CD4-positive, CD25-positive, alpha-beta regulatory T cell (primary cell): Measurements from ENCODE around the gene MAN2A1. TPM values are rescaled to one million over a fixed set of nuclear protein-coding genes. Genes with fewer than 3 reads are reported as not detected.

Source experiments
- ATAC-seq, 2 donors: fragments of 150-1000 bp; cut with Tn5 transposase; one replicate each; pipeline ENCODE4 v1.10.0; 2021; ENCODE audit warnings: low read depth in 2 of 2, moderate number of reproducible peaks in 2 of 2, moderate library complexity in 1 of 2
- DNase-seq, 3 donors: peaks; one replicate each; pipeline versions ENCODE4 v3.0.0 to v3.0.0-alpha.2; 2012 to 2022; ENCODE audit warnings: mixed read lengths in 1 of 3
- H3K27ac ChIP-seq: one replicate; pipeline ENCODE4 v1.7.0; 2013; ENCODE audit warnings: mild to moderate bottlenecking, low read length; ENCODE audit not compliant: insufficient read depth, poor library complexity, severe bottlenecking
- H3K27me3 ChIP-seq: one replicate; pipeline ENCODE4 v1.7.0; 2013; ENCODE audit warnings: low read length; ENCODE audit not compliant: control insufficient read depth, insufficient read depth
- H3K36me3 ChIP-seq: one replicate; pipeline ENCODE4 v1.7.0; 2013; ENCODE audit warnings: mild to moderate bottlenecking, low read length, moderate library complexity; ENCODE audit not compliant: control insufficient read depth, insufficient read depth
- H3K4me1 ChIP-seq: 2 replicates; pipeline ENCODE4 v1.7.0; 2013; ENCODE audit warnings: mild to moderate bottlenecking, low read length; ENCODE audit not compliant: insufficient read depth, control insufficient read depth, poor library complexity, severe bottlenecking
- H3K4me3 ChIP-seq: one replicate; pipeline ENCODE4 v1.7.0; 2013; ENCODE audit warnings: low read depth, mild to moderate bottlenecking, low read length, moderate library complexity
- H3K9me3 ChIP-seq, 2 experiments: 1 replicate in 1 of 2; 2 replicates in 1 of 2; pipeline ENCODE4 v1.7.0; 2013; ENCODE audit warnings: low read length in 2 of 2, mild to moderate bottlenecking in 1 of 2, moderate library complexity in 1 of 2; ENCODE audit not compliant: control insufficient read depth in 2 of 2
- H3K27ac Mint-ChIP-seq, 3 donors: one replicate each; pipeline ENCODE4 v1.8.0; 2020 to 2022; ENCODE audit warnings: mild to moderate bottlenecking in 3 of 3, mixed read lengths in 3 of 3, moderate library complexity in 2 of 3
- H3K27me3 Mint-ChIP-seq: one replicate; pipeline ENCODE4 v1.8.0; 2022; ENCODE audit warnings: mild to moderate bottlenecking, mixed read lengths
- H3K36me3 Mint-ChIP-seq: one replicate; pipeline ENCODE4 v1.8.0; 2020; ENCODE audit warnings: mixed read lengths
- H3K4me1 Mint-ChIP-seq, 4 donors: one replicate each; pipeline ENCODE4 v1.8.0; 2020 to 2022; ENCODE audit warnings: mixed read lengths in 4 of 4, mild to moderate bottlenecking in 1 of 4
- H3K4me3 Mint-ChIP-seq, 4 donors: one replicate each; pipeline ENCODE4 v1.8.0; 2020 to 2022; ENCODE audit warnings: mild to moderate bottlenecking in 4 of 4, mixed read lengths in 4 of 4, moderate library complexity in 3 of 4
- H3K9me3 Mint-ChIP-seq, 7 donors: one replicate each; pipeline ENCODE4 v1.8.0; 2020 to 2022; ENCODE audit warnings: mixed read lengths in 7 of 7, mild to moderate bottlenecking in 3 of 7, moderate library complexity in 2 of 7
- polyA plus RNA-seq, 4 donors: library from polyadenylated mRNA; unstranded; fragments of 300-500 nt; fragmentation: Illumina TruSeq; gene quantifications; one replicate each; pipeline ENCODE4 v1.2.3, GENCODE V29; 2021
- total RNA-seq: library from RNA; stranded (reverse); gene quantifications from one replicate; pipeline ENCODE4 v1.2.3, GENCODE V29; 2022

The MAN2A1 gene
- total and polyA plus RNA-seq, 5 donors from 2014 or later, result 20.7 to 71.5 (median 21.3) TPM

DNA sequence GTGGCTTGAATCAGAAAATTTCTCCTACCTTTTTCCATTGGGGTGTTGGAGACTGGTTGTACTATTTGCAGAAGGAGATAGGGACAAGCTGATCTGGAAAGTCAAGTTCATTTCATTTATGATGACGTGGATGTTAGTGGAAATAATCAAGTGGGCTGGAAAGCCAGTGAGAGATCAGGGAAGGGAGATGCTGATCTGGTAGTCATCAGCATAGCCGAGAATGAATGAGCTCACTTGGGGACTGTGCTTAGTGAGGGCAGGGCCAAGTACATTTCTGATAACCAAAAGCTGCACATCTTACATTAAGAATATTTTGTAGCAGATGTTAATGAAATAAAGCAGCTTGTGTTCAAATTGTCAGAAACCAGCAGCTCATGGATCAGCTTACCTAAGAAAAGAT lies 12.1 kb downstream of the MAN2A1 start:
- H3K4me3 ChIP-seq, result no peak overlapping the region
- H3K27me3 Mint-ChIP-seq, result no peaks in the 10 kb centered on the region
- H3K27ac Mint-ChIP-seq, result peak overlapping the region in 2 of 3 donors; percentile 18 to 37
- peaks cover 25% of the 10 kb centered on the region for H3K36me3 Mint-ChIP-seq
- ATAC-seq, result no peak
- peaks cover 0 to 1% (median 0%) of the 10 kb centered on the region in 7 donors for H3K9me3 Mint-ChIP-seq
- peaks cover 50 to 90% (median 66%) of the 10 kb centered on the region in 4 donors for H3K4me1 Mint-ChIP-seq
- peak overlapping the region in 1 of 4 donors; percentile 19 for H3K4me3 Mint-ChIP-seq
- no peaks in the 10 kb centered on the region for H3K9me3 ChIP-seq
- DNase-seq, result no peak
- H3K27ac ChIP-seq, result no peak overlapping the region
- peaks cover 13% of the 10 kb centered on the region for H3K4me1 ChIP-seq
- peaks cover 5% of the 10 kb centered on the region for H3K36me3 ChIP-seq
- no peaks in the 10 kb centered on the region for H3K27me3 ChIP-seq

DNA sequence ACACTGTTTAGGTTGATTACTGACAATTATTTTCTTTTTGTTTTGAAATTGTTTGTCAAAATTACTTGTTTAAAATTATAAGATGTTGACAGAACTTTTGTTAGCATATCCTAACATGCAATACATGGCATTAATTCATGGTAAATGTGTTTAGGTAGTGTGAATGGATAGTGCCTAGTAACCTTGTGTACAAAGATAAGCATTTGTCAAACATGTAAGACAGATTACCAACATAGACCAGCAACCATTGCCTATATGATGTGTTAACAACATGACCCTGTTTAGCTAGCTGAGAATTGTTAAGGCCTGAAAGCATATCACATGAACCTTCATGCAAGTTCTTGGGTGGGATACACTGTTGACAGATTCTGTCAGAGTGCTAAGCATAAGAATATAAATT lies 13.4 kb downstream of the MAN2A1 start:
- peaks cover 6% of the 10 kb centered on the region for H3K4me1 ChIP-seq
- ATAC-seq (no peak), DNase-seq (no peak)
- H3K27me3 ChIP-seq, result no peaks in the 10 kb centered on the region
- H3K4me3 ChIP-seq, result peak overlapping the region; percentile 33
- H3K27ac ChIP-seq, result no peak overlapping the region
- Mint-ChIP-seq H3K4me1 (peaks cover 49 to 90% (median 59%) of the 10 kb centered on the region in 4 donors), H3K9me3 (peaks cover 0 to 1% (median 0%) of the 10 kb centered on the region in 7 donors), H3K36me3 (peaks cover 32% of the 10 kb centered on the region), H3K27ac (no peak overlapping the region), H3K4me3 (no peak overlapping the region), H3K27me3 (no peaks in the 10 kb centered on the region)
- H3K36me3 ChIP-seq, result peaks cover 5% of the 10 kb centered on the region
- no peaks in the 10 kb centered on the region for H3K9me3 ChIP-seq

DNA sequence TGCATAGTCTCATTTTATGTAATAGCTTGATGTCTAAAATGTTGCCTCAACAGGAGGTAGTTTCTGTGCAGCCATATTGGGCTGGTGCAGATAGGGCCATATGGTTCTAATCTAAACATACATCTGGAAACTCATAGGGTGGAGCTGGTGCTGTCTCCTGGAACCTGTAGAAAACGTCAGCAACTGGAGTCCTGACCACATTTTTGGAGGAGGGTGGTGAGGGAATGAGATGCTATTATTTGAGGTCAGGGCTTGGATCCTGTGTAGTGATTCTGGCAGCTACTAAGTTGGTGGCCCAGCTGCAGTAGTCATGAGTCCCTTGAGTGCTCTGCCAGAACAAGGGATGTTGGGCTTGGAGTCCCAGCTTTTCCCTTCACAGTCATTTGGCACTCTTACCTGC lies 14.1 kb downstream of the MAN2A1 start:
- no peak overlapping the region for H3K4me3 ChIP-seq
- H3K4me3 Mint-ChIP-seq, result no peak overlapping the region
- H3K36me3 ChIP-seq, result peaks cover 5% of the 10 kb centered on the region
- H3K4me1 Mint-ChIP-seq, result peaks cover 48 to 90% (median 62%) of the 10 kb centered on the region in 4 donors
- peaks cover 0 to 1% (median 0%) of the 10 kb centered on the region in 7 donors for H3K9me3 Mint-ChIP-seq
- peaks cover 6% of the 10 kb centered on the region for H3K4me1 ChIP-seq
- no peak for ATAC-seq
- peaks cover 33% of the 10 kb centered on the region for H3K36me3 Mint-ChIP-seq
- H3K27ac Mint-ChIP-seq, result no peak overlapping the region
- no peak overlapping the region for H3K27ac ChIP-seq
- no peaks in the 10 kb centered on the region for H3K27me3 Mint-ChIP-seq
- no peaks in the 10 kb centered on the region for H3K27me3 ChIP-seq
- H3K9me3 ChIP-seq, result no peaks in the 10 kb centered on the region
- DNase-seq, result no peak

DNA sequence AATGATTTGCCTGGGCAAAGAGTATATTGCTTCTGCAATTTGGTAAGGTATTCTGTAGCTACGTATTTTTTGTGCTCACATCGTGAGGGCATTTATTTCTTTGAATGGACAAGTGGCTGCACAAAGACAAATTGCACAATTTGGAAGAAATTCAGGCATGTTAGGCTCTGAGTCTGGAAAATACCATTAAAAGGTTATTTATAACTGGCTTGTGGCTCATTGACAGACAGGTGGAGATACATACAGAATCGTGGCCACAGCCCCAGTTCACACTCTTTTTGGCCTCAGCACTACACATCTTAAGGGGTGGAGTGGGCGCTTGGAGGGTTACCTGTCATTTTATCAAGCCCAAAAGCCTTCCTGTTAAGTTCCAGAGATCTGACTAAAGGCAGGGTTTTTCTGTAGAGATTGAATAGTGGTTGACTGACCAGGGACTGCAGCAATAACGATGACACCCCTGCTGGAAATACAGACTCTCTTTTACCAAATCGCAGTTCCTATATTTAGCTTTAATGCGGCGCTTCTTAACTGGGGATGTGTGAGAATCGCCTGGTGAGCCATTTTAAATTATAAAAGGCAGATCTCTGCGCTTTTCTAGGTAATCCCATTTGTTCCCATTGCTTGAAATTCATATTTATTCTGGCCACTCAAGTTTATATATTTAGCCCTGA lies 14.7 kb downstream of the MAN2A1 start:
- DNase-seq (no peak), ATAC-seq (no peak)
- no peak overlapping the region for H3K27ac ChIP-seq
- Mint-ChIP-seq H3K27me3 (no peaks in the 10 kb centered on the region), H3K4me3 (no peak overlapping the region), H3K9me3 (peaks cover 0 to 1% (median 0%) of the 10 kb centered on the region in 7 donors), H3K27ac (peak overlapping the region in 1 of 3 donors; percentile 64), H3K4me1 (peaks cover 47 to 91% (median 62%) of the 10 kb centered on the region in 4 donors), H3K36me3 (peaks cover 29% of the 10 kb centered on the region)
- H3K36me3 ChIP-seq, result peaks cover 5% of the 10 kb centered on the region
- no peak overlapping the region for H3K4me3 ChIP-seq
- H3K9me3 ChIP-seq, result no peaks in the 10 kb centered on the region
- peaks cover 6% of the 10 kb centered on the region for H3K4me1 ChIP-seq
- no peaks in the 10 kb centered on the region for H3K27me3 ChIP-seq

DNA sequence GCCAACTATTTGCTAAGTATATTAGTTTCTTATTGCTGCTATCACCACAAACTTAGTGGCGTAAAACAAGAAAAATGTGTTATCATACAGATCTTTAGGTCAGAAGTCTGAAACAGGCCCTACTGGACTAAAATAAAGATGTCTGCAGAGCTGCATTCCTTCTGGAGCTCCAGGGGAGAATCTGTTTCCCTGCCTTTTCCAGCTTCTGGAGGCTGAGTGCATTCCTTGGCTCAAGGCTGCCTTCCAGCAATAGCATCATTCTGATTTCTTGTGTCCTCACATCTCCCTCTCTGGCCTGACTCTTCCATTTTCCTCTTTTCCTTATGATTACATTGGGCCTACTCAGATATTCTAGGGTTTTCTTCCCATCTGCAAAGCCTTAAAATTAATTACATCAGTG lies 15.9 kb downstream of the MAN2A1 start:
- Mint-ChIP-seq H3K27me3 (no peaks in the 10 kb centered on the region), H3K9me3 (peaks cover 0 to 1% (median 0%) of the 10 kb centered on the region in 7 donors), H3K36me3 (peaks cover 23% of the 10 kb centered on the region), H3K4me3 (no peak overlapping the region), H3K4me1 (peaks cover 55 to 90% (median 62%) of the 10 kb centered on the region in 4 donors), H3K27ac (no peak overlapping the region)
- Histone ChIP-seq H3K36me3 (no peaks in the 10 kb centered on the region), H3K4me1 (peaks cover 6% of the 10 kb centered on the region), H3K27me3 (no peaks in the 10 kb centered on the region), H3K4me3 (no peak overlapping the region), H3K9me3 (no peaks in the 10 kb centered on the region), H3K27ac (no peak overlapping the region)
- DNase-seq (no peak), ATAC-seq (no peak)

DNA sequence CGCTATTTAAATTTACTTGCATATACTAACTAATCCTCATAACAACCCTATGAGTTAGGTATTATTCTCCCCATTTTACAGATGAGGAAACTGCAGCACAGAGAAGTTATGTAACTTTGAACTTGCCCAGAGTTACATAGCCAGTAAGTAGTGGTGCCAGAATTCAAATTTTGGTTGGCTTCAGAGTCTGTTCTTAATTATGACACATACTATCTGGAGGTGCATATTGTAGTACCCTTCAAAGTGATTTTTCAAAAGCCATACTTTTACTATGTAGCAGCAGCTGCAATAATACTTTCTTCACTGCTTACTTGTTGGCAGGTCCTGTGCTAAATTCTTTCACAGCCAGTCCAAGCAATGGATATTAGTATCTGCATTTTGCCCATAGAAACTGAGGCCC lies 16.4 kb downstream of the MAN2A1 start:
- Mint-ChIP-seq H3K36me3 (peaks cover 23% of the 10 kb centered on the region), H3K4me3 (no peak overlapping the region), H3K9me3 (peaks cover 0 to 1% (median 0%) of the 10 kb centered on the region in 7 donors), H3K27ac (no peak overlapping the region), H3K27me3 (no peaks in the 10 kb centered on the region), H3K4me1 (peaks cover 53 to 89% (median 62%) of the 10 kb centered on the region in 4 donors)
- DNase-seq, result no peak
- ATAC-seq, result no peak
- peaks cover 6% of the 10 kb centered on the region for H3K4me1 ChIP-seq
- H3K4me3 ChIP-seq, result no peak overlapping the region
- H3K27me3 ChIP-seq, result no peaks in the 10 kb centered on the region
- H3K36me3 ChIP-seq, result no peaks in the 10 kb centered on the region
- H3K27ac ChIP-seq, result no peak overlapping the region
- H3K9me3 ChIP-seq, result no peaks in the 10 kb centered on the region

DNA sequence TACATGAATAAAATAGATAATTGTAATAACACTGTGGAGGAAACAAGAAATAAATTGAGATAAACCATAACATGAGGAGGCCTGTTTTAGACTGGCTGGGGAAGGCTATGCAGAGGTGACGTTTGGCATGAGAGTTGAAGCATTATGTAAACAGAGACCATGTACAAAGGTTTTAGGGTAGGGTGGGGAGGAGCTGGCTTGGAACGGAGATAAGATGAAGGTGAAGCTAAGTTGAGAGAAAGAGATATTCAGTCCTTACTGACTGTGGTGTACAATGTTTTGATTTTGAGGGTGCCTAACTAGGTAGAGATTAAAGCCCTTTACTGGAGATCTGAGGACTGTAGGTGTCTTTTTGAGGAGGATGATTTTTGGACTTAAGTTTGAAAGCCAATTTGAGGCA lies 17.8 kb downstream of the MAN2A1 start:
- peaks cover 0 to 1% (median 0%) of the 10 kb centered on the region in 7 donors for H3K9me3 Mint-ChIP-seq
- no peaks in the 10 kb centered on the region for H3K36me3 ChIP-seq
- H3K36me3 Mint-ChIP-seq, result peaks cover 19% of the 10 kb centered on the region
- no peak for DNase-seq
- H3K4me3 Mint-ChIP-seq, result peak overlapping the region in 1 of 4 donors; percentile 32
- no peak overlapping the region for H3K4me3 ChIP-seq
- H3K27ac Mint-ChIP-seq, result peak overlapping the region in 2 of 3 donors; percentile 2 to 48
- H3K27me3 ChIP-seq, result no peaks in the 10 kb centered on the region
- no peak overlapping the region for H3K27ac ChIP-seq
- no peak for ATAC-seq
- peaks cover 15% of the 10 kb centered on the region for H3K4me1 ChIP-seq
- H3K27me3 Mint-ChIP-seq, result no peaks in the 10 kb centered on the region
- no peaks in the 10 kb centered on the region for H3K9me3 ChIP-seq
- peaks cover 56 to 89% (median 63%) of the 10 kb centered on the region in 4 donors for H3K4me1 Mint-ChIP-seq

DNA sequence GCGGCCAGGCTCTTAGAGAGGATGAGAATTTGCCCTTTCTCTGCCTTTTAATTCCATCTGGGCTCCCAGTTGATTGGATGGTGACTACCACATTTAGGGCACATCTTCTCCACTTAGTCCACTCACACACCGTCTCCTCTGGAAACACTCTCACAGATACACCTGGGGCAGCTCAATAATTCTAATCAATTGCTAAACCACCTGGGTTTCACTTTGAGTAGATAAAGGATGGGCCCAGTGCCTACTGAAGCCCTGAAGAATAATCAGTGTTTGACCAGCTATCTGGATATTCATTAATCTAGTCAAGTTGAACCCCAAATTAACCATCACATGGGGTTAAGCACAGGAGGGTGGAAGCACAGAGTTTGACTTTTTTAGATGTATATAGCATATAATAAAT lies 19.1 kb downstream of the MAN2A1 start:
- Histone ChIP-seq H3K27me3 (no peaks in the 10 kb centered on the region), H3K36me3 (no peaks in the 10 kb centered on the region), H3K4me1 (peaks cover 15% of the 10 kb centered on the region), H3K9me3 (no peaks in the 10 kb centered on the region), H3K4me3 (peak overlapping the region; percentile 11), H3K27ac (no peak overlapping the region)
- H3K36me3 Mint-ChIP-seq, result peaks cover 24% of the 10 kb centered on the region
- no peak for ATAC-seq
- H3K4me1 Mint-ChIP-seq, result peaks cover 56 to 90% (median 65%) of the 10 kb centered on the region in 4 donors
- peaks cover 0 to 1% (median 0%) of the 10 kb centered on the region in 7 donors for H3K9me3 Mint-ChIP-seq
- H3K27ac Mint-ChIP-seq, result no peak overlapping the region
- no peaks in the 10 kb centered on the region for H3K27me3 Mint-ChIP-seq
- no peak for DNase-seq
- peak overlapping the region in 1 of 4 donors; percentile 0 for H3K4me3 Mint-ChIP-seq
